Epithelial cell of proximal tubule (primary cell): ENCODE measurements around the gene ORAI2. TPM values are rescaled to one million over a fixed set of nuclear protein-coding genes. Genes with fewer than 3 reads are reported as not detected.

Experiments used
- DNase-seq: peaks from one replicate; pipeline ENCODE4 v3.0.0-alpha.2; 2011; ENCODE audit warnings: low read depth
- H3K4me3 ChIP-seq: 2 replicates; pipeline ENCODE4 v1.5.1; 2011; ENCODE audit warnings: low read depth, mild to moderate bottlenecking, low read length
- total RNA-seq: library from RNA; depleted of rRNA; stranded (reverse); fragments of >200 nt; gene quantifications from 2 replicates; pipeline ENCODE4 v1.2.3, GENCODE V29; 2015
- TF ChIP-seq, protein P1 (sequence below): conservative IDR thresholded peaks from 2 replicates; pipeline ENCODE4 v1.5.1; 2012; ENCODE audit warnings: low read depth, mild to moderate bottlenecking, low read length

ORAI2 gene
- total RNA-seq, 1 donor from 2014 or later = 46.6 TPM

DNA sequence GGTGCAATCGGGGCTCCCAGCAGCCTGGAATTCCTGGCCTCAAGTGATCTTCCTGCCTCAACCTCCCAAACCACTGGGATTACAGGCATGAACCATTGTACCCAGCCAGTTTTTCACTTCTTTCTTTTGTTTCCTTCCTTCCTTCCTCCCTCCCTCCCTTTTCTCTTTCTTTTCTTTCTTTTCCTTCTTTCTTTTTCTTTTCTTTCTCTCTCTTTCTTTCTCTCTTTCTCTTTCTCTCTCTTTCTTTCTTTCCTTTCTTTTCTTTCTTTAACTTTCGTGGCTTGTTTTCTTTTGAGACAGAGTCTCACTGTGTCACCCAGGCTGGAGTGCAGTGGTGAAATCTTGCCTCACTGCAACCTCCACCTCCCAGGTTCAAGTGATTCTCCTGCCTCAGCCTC is 12.3 kb downstream of the ORAI2 start:
- DNase-seq = no peak
- H3K4me3 ChIP-seq = no peak overlapping the region
- TF ChIP-seq, protein P1, sequence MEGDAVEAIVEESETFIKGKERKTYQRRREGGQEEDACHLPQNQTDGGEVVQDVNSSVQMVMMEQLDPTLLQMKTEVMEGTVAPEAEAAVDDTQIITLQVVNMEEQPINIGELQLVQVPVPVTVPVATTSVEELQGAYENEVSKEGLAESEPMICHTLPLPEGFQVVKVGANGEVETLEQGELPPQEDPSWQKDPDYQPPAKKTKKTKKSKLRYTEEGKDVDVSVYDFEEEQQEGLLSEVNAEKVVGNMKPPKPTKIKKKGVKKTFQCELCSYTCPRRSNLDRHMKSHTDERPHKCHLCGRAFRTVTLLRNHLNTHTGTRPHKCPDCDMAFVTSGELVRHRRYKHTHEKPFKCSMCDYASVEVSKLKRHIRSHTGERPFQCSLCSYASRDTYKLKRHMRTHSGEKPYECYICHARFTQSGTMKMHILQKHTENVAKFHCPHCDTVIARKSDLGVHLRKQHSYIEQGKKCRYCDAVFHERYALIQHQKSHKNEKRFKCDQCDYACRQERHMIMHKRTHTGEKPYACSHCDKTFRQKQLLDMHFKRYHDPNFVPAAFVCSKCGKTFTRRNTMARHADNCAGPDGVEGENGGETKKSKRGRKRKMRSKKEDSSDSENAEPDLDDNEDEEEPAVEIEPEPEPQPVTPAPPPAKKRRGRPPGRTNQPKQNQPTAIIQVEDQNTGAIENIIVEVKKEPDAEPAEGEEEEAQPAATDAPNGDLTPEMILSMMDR = no peak

DNA sequence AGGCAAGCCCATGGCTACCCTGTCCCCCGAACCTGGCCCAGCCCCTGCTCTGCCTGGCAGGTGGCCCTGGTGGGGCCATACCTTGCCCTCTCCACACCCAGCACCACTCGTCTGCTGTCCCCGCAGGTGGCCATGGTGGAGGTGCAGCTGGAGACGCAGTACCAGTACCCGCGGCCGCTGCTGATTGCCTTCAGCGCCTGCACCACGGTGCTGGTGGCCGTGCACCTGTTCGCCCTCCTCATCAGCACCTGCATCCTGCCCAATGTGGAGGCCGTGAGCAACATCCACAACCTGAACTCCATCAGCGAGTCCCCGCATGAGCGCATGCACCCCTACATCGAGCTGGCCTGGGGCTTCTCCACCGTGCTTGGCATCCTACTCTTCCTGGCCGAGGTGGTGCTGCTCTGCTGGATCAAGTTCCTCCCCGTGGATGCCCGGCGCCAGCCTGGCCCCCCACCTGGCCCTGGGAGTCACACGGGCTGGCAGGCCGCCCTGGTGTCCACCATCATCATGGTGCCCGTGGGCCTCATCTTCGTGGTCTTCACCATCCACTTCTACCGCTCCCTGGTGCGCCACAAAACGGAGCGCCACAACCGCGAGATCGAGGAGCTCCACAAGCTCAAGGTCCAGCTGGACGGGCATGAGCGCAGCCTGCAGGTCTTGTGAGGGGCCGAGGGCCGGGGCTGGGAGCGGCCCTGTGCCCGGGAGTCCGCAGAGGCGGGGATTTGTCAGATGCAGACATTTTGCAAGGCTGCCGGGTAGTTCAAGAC is 13.2 kb downstream of the ORAI2 start:
- H3K4me3 ChIP-seq = no peak overlapping the region
- TF ChIP-seq, protein P1 = no peak
- no peak for DNase-seq

DNA sequence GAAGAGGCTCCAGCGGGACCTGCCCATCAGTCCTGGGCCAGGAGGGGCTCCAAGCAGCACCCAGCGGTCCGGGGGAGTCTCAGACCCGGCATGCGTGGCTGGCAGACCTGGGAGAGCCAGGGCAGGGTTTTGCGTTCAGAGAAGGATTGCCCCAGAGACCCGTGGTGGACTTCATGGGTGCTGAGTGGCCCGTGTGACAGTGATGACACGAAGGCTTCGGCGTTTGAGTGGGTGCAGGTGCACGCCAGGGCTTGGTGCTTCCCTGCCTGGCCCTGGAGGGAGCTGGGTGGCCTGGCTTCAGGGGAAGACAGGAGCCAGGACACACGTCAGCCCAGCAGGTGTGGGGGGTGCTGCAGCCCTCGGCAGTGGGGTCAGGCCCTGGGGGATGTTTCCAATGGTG is 13.9 kb downstream of the ORAI2 start:
- no peak for DNase-seq
- TF ChIP-seq, protein P1 = no peak
- no peak overlapping the region for H3K4me3 ChIP-seq

DNA sequence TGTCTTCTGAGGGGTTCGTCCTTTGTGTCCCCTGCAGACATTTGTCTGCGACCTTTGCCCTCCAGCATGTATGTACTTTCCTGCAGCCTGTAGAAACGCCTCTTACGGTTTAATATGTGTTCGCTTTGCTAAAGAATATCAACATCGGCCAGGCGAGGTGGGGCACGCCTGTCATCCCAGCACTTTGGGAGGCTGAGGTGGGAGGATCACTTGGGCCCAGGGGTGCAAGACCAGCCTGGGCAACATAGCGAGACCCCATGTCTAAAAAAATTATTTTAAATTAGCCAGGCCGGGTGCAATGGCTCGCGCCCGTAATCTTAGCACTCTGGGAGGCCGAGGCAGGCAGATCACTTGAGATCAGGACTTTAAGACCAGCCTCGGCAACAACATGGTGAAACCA is 15.8 kb downstream of the ORAI2 start:
- DNase-seq = no peak
- no peak overlapping the region for H3K4me3 ChIP-seq
- TF ChIP-seq, protein P1 = no peak

DNA sequence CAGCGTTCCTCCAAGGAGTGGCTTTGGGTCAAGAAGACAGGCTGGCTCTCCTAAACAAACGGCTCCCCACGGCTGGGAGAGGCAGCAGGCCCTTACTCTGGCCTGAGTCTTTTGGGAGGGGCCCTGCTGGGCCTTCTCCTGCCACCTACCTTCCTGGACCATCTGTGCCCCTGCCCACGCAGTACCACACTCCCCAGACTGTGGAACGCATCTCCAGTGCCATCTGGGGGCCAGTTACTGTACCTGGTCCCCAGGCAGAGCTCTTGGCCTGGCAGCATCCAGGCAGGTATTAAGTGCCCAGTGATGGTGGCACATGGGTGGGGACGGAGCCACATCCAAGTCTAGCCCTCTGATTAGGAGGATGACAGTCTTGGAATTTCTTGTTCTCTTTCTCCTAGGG is 16.9 kb downstream of the ORAI2 start:
- no peak overlapping the region for H3K4me3 ChIP-seq
- TF ChIP-seq, protein P1 = peak; percentile 36
- DNase-seq = no peak

DNA sequence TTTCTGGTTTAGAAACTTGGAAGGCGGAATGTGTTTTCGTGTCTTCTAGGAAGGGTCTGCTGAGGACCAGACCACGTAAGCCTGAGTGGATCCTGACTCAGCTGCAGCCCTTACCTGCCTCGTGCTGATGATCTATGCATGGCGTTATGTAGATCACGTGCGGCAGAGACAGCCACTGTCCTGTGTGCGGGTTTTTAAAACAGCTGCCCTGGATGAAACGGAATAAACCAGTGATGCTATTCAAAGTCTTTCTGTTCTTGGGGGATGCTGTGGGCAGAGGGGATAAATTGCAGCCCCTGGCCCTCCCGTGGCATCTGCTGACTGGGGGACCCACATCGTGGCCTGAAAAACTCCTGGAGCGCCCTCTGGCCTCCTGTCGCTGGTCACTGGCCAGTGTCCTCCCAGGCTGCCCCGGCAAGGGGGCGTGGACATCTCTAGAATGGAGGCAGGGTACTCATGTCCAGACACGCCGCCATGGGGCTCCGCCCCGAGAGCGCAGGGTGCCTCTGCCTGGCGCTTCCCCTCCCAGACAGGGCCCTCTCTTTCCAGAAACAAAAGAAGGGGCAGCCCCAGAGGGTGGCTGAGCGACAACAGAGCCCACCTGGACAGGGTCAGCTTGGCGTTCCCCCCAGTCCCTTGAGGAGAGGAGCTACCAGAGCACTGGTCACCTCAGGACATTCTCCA is 18.1 kb downstream of the ORAI2 start:
- TF ChIP-seq, protein P1 = peak; percentile 21
- H3K4me3 ChIP-seq = peak overlapping the region; percentile 21
- DNase-seq = no peak
